ENCODE measurements around the gene CST9L.

CST9L gene

DNA sequence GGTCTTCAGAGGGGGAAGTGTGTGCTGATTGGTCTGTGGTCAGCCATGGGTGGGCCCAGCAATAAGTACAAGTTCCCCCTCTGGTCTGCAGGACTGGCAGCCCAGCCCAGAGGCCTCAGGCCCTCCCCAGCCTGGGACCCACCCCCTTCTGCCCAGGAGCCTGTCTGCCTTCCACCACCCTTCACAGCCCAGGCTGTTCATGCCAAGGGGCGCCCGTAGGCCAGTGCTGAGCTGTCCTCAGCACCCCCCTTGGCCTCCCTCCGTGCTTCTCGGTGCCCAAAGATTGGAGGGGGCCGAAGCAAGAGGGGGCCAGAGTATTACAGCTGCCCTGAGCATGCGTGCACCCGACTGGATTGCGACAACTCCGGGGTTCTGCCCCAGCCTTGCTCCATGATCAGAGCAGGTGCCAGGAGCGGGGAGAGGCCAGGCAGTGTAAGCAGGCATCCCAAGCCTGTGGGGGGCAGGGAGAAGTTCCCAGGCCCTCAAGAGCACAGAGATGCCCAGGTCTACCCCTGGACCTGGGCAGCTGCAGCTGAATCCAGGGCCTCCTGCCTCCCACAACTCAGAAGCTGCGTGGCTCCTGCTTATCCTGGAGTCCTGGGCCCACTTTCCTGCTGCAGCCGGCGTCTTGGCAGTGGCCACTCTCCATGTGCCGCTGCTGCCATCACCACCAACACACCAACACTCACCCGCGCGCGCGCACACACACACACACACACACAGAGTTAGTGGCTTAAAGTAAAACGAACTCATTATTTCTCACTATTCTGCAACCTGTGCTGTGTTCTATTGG, 33.3 kb downstream of the CST9L start:
- H3K36me3 ChIP-seq (ENCODE audit: insufficient read depth, low read length): no peaks in the 10 kb centered on the region
- H3K4me3 ChIP-seq: no peak overlapping the region
- H3K27ac ChIP-seq: no peak overlapping the region
- H3K9ac ChIP-seq (ENCODE audit: insufficient read length): no peak overlapping the region
- no peak for TF ChIP-seq FOXP2 (optimal IDR thresholded peaks at IDR 0.05; ENCODE audit: control extremely low read depth, extremely low read length, insufficient read depth)
- TF ChIP-seq EZH2 (IDR thresholded peaks at IDR 0.05): no peak
- no peak for TF ChIP-seq POLR2AphosphoS5 (IDR thresholded peaks at IDR 0.05; ENCODE audit: borderline replicate concordance, low read depth, low read length)
- DNase-seq (ENCODE audit: low read depth, low spot score): no peak
- no peaks in the 10 kb centered on the region for H3K9me3 ChIP-seq (ENCODE audit: low read depth, low read length)

GRCh38 chr20:23533161-23533560, 35.1 kb downstream of the CST9L start:
- Histone ChIP-seq H3K27ac (no peak overlapping the region), H3K4me3 (no peak overlapping the region), H3K9ac (ENCODE audit: insufficient read length) (no peak overlapping the region), H3K36me3 (ENCODE audit: insufficient read depth, low read length) (no peaks in the 10 kb centered on the region), H3K9me3 (ENCODE audit: low read depth, low read length) (no peaks in the 10 kb centered on the region)
- TF ChIP-seq POLR2AphosphoS5 (IDR thresholded peaks at IDR 0.05; ENCODE audit: borderline replicate concordance, low read depth, low read length): no peak
- TF ChIP-seq FOXP2 (optimal IDR thresholded peaks at IDR 0.05; ENCODE audit: control extremely low read depth, extremely low read length, insufficient read depth): no peak
- no peak for TF ChIP-seq EZH2 (IDR thresholded peaks at IDR 0.05)
- no peak for DNase-seq (ENCODE audit: low read depth, low spot score)

- no peak for DNase-seq (ENCODE audit: low read depth, low spot score)
- Histone ChIP-seq H3K36me3 (ENCODE audit: insufficient read depth, low read length) (no peaks in the 10 kb centered on the region), H3K9ac (ENCODE audit: insufficient read length) (no peak overlapping the region), H3K27ac (no peak overlapping the region), H3K4me3 (no peak overlapping the region), H3K9me3 (ENCODE audit: low read depth, low read length) (no peaks in the 10 kb centered on the region)
- no peak for TF ChIP-seq FOXP2 (optimal IDR thresholded peaks at IDR 0.05; ENCODE audit: control extremely low read depth, extremely low read length, insufficient read depth)
- no peak for TF ChIP-seq EZH2 (IDR thresholded peaks at IDR 0.05)
- no peak for TF ChIP-seq POLR2AphosphoS5 (IDR thresholded peaks at IDR 0.05; ENCODE audit: borderline replicate concordance, low read depth, low read length)
Measured at GRCh38 chr20:23532533-23532932, 35.8 kb downstream of the CST9L start.

GRCh38 chr20:23530937-23531567, 37.2 kb downstream of the CST9L start:
- no peak overlapping the region for H3K4me3 ChIP-seq
- H3K9ac ChIP-seq (ENCODE audit: insufficient read length): no peak overlapping the region
- no peaks in the 10 kb centered on the region for H3K9me3 ChIP-seq (ENCODE audit: low read depth, low read length)
- no peak for TF ChIP-seq POLR2AphosphoS5 (IDR thresholded peaks at IDR 0.05; ENCODE audit: borderline replicate concordance, low read depth, low read length)
- TF ChIP-seq FOXP2 (optimal IDR thresholded peaks at IDR 0.05; ENCODE audit: control extremely low read depth, extremely low read length, insufficient read depth): no peak
- TF ChIP-seq EZH2 (IDR thresholded peaks at IDR 0.05): no peak
- H3K36me3 ChIP-seq (ENCODE audit: insufficient read depth, low read length): no peaks in the 10 kb centered on the region
- H3K27ac ChIP-seq: no peak overlapping the region
- DNase-seq (ENCODE audit: low read depth, low spot score): no peak

GRCh38 chr20:23528867-23529431, 39.3 kb downstream of the CST9L start:
- H3K9ac ChIP-seq (ENCODE audit: insufficient read length): no peak overlapping the region
- no peak overlapping the region for H3K27ac ChIP-seq
- H3K9me3 ChIP-seq (ENCODE audit: low read depth, low read length): no peaks in the 10 kb centered on the region
- DNase-seq (ENCODE audit: low read depth, low spot score): no peak
- H3K4me3 ChIP-seq: no peak overlapping the region
- H3K36me3 ChIP-seq (ENCODE audit: insufficient read depth, low read length): no peaks in the 10 kb centered on the region
- TF ChIP-seq EZH2 (IDR thresholded peaks at IDR 0.05): no peak
- TF ChIP-seq FOXP2 (optimal IDR thresholded peaks at IDR 0.05; ENCODE audit: control extremely low read depth, extremely low read length, insufficient read depth): no peak
- TF ChIP-seq POLR2AphosphoS5 (IDR thresholded peaks at IDR 0.05; ENCODE audit: borderline replicate concordance, low read depth, low read length): no peak

DNA sequence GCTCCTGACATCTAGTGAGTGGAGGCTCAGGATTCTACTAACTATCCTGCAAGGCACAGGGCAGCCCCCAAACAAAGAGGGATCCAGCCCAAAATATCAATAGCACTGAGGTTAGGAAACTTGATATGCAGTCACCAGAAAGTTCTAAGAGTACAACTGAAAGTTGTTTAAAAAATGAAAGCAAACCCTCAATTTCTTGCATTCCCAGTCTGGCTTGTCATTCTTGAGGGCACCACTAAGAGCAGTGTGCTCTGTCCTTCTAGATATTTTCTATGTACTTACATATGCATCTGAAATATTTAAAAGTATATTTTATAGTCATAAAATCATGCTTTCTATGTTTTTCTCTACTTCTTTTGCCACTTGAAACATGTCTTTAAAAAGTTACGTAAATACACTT, 41.4 kb downstream of the CST9L start:
- Histone ChIP-seq H3K9ac (ENCODE audit: insufficient read length) (no peak overlapping the region), H3K27ac (no peak overlapping the region), H3K9me3 (ENCODE audit: low read depth, low read length) (no peaks in the 10 kb centered on the region), H3K36me3 (ENCODE audit: insufficient read depth, low read length) (no peaks in the 10 kb centered on the region), H3K4me3 (no peak overlapping the region)
- no peak for TF ChIP-seq POLR2AphosphoS5 (IDR thresholded peaks at IDR 0.05; ENCODE audit: borderline replicate concordance, low read depth, low read length)
- TF ChIP-seq FOXP2 (optimal IDR thresholded peaks at IDR 0.05; ENCODE audit: control extremely low read depth, extremely low read length, insufficient read depth): no peak
- TF ChIP-seq EZH2 (IDR thresholded peaks at IDR 0.05): no peak
- DNase-seq (ENCODE audit: low read depth, low spot score): no peak

DNA sequence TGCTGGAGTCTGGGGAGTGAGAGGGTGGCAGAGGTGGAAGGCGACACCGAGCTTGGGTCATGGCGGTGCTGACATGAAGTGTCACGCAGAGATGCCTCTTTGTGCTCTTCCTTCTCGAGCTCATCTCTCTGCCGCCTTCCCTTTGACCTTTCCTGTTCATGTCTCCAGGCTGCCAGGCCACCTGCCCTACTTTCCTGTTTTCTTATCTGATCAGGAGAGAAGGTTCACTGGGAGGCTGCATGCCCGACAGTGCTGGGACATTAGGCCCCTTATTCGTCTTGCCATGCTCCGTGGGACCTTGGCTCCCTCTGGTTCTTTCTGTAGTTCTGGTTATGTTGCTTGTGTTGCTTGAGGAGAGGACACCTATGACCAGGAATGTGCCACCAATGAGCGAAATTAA, 44.1 kb downstream of the CST9L start:
- Histone ChIP-seq H3K27ac (no peak overlapping the region), H3K9me3 (ENCODE audit: low read depth, low read length) (no peaks in the 10 kb centered on the region), H3K9ac (ENCODE audit: insufficient read length) (no peak overlapping the region), H3K36me3 (ENCODE audit: insufficient read depth, low read length) (no peaks in the 10 kb centered on the region), H3K4me3 (no peak overlapping the region)
- no peak for DNase-seq (ENCODE audit: low read depth, low spot score)
- TF ChIP-seq POLR2AphosphoS5 (IDR thresholded peaks at IDR 0.05; ENCODE audit: borderline replicate concordance, low read depth, low read length): no peak
- TF ChIP-seq EZH2 (IDR thresholded peaks at IDR 0.05): no peak
- TF ChIP-seq FOXP2 (optimal IDR thresholded peaks at IDR 0.05; ENCODE audit: control extremely low read depth, extremely low read length, insufficient read depth): no peak

DNA sequence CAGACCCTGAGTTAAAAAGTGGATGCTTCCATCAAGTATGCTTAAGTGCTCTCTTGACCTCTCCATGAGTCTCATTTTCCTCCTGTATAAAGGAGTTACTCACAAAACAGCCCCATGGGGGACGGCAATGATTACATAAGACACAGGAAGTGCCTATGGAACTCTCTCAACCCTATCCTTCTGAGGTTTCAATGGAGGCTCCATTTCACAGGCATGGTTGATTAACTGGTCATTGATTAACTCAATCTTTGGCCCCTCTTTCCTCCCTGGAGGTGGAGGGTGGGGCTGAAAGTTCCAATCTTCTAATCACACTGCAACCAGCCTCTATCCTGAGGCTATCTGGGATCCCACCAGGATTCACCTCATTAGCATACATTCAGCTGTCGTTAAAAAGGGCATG, 48.1 kb downstream of the CST9L start:
- DNase-seq (ENCODE audit: low read depth, low spot score): no peak
- no peaks in the 10 kb centered on the region for H3K9me3 ChIP-seq (ENCODE audit: low read depth, low read length)
- no peak overlapping the region; the same call in 1 of the 2 replicates for H3K4me3 ChIP-seq
- no peak overlapping the region for H3K27ac ChIP-seq
- H3K9ac ChIP-seq (ENCODE audit: insufficient read length): no peak overlapping the region
- TF ChIP-seq EZH2 (IDR thresholded peaks at IDR 0.05) (no peak), POLR2AphosphoS5 (IDR thresholded peaks at IDR 0.05; ENCODE audit: borderline replicate concordance, low read depth, low read length) (no peak), FOXP2 (optimal IDR thresholded peaks at IDR 0.05; ENCODE audit: control extremely low read depth, extremely low read length, insufficient read depth) (no peak)
- no peaks in the 10 kb centered on the region for H3K36me3 ChIP-seq (ENCODE audit: insufficient read depth, low read length)

All from SK-N-MC (cell line).